Dendritic cell treated with granulocyte-macrophage colony-stimulating factor and Interleukin-4, amounts not matched to agents 40 ng/mL and 50 ng/mL, for 4 days (primary cell): ENCODE measurements around the gene ARCN1.
"Not testable (repeated sequence)": the region's sequence is repeated elsewhere in the genome, so short reads cannot be mapped to it uniquely, and the experiment has no call there.

Experiments used
- H3K27ac Mint-ChIP-seq: one replicate; pipeline ENCODE4 v1.8.0; 2022; ENCODE audit warnings: mild to moderate bottlenecking, mixed read lengths
- H3K27me3 Mint-ChIP-seq: one replicate; pipeline ENCODE4 v1.8.0; 2022; ENCODE audit warnings: mild to moderate bottlenecking, mixed read lengths
- H3K36me3 Mint-ChIP-seq: one replicate; pipeline ENCODE4 v1.8.0; 2022; ENCODE audit warnings: low read depth, mixed read lengths
- H3K4me1 Mint-ChIP-seq: one replicate; pipeline ENCODE4 v1.8.0; 2022; ENCODE audit warnings: low read depth, mixed read lengths
- H3K4me3 Mint-ChIP-seq: one replicate; pipeline ENCODE4 v1.8.0; 2022; ENCODE audit warnings: mild to moderate bottlenecking, moderate library complexity, mixed read lengths
- H3K9me3 Mint-ChIP-seq: one replicate; pipeline ENCODE4 v1.8.0; 2022; ENCODE audit warnings: mixed read lengths
- intact Hi-C: fragments of 100-400 bp; cut with micrococcal nuclease; formaldehyde crosslinking; loops from one replicate; pipeline ENCODE4 v1.15.0; 2022

ARCN1 gene

GRCh38 chr11:118605116-118605867 is 33.1 kb downstream of the ARCN1 start:
- Mint-ChIP-seq H3K36me3 (peaks cover 33% of the 10 kb centered on the region), H3K27ac (no peak overlapping the region), H3K4me1 (peaks cover 38% of the 10 kb centered on the region), H3K9me3 (no peaks in the 10 kb centered on the region), H3K27me3 (peaks cover 40% of the 10 kb centered on the region), H3K4me3 (no peak overlapping the region)
- intact Hi-C loops = loop anchor here (5.0 kb wide), 1 partner anchor 52 kb away; no protein-coding TSS in a partner anchor

GRCh38 chr11:118606157-118606843 is 34.1 kb downstream of the ARCN1 start:
- intact Hi-C loops = loop anchor here (5.0 kb wide), 1 partner anchor 51 kb away; no protein-coding TSS in a partner anchor
- Mint-ChIP-seq H3K27ac (no peak overlapping the region), H3K4me1 (peaks cover 46% of the 10 kb centered on the region)

GRCh38 chr11:118606844-118607228 is 34.6 kb downstream of the ARCN1 start:
- no peaks in the 10 kb centered on the region for H3K9me3 Mint-ChIP-seq
- intact Hi-C loops = loop anchor here (5.0 kb wide), 1 partner anchor 50 kb away; no protein-coding TSS in a partner anchor
- peak overlapping the region; percentile 54 for H3K4me3 Mint-ChIP-seq
- H3K4me1 Mint-ChIP-seq = peaks cover 48% of the 10 kb centered on the region
- H3K27ac Mint-ChIP-seq = peak overlapping the region; percentile 49
- peaks cover 18% of the 10 kb centered on the region for H3K36me3 Mint-ChIP-seq
- peaks cover 50% of the 10 kb centered on the region for H3K27me3 Mint-ChIP-seq

More at GRCh38 chr11:118606157-118606843, 34.1 kb downstream of the ARCN1 start:
- Mint-ChIP-seq H3K36me3 (peaks cover 23% of the 10 kb centered on the region), H3K9me3 (no peaks in the 10 kb centered on the region), H3K4me3 (no peak overlapping the region), H3K27me3 (peaks cover 47% of the 10 kb centered on the region)

GRCh38 chr11:118607401-118608359 is 35.5 kb downstream of the ARCN1 start, which contains the start of gene PHLDB1:
PHLDB1 (plus strand) TSS chr11:118607615; CDS start chr11:118613837, 6,222 bp downstream.
- H3K4me3 Mint-ChIP-seq = peak within 1 kb of the TSS; percentile 64
- intact Hi-C loops = loop anchor here (5.0 kb wide), 1 partner anchor 50 kb away; no protein-coding TSS in a partner anchor
- peaks cover 11% of the 10 kb centered on the region for H3K36me3 Mint-ChIP-seq
- peaks cover 58% of the 10 kb centered on the region for H3K27me3 Mint-ChIP-seq
- no peaks in the 10 kb centered on the region for H3K9me3 Mint-ChIP-seq
- peaks cover 48% of the 10 kb centered on the region for H3K4me1 Mint-ChIP-seq
- H3K27ac Mint-ChIP-seq = peak within 1 kb of the TSS; percentile 59

- Mint-ChIP-seq H3K36me3 (peaks cover 2% of the 10 kb centered on the region), H3K9me3 (no peaks in the 10 kb centered on the region), H3K4me3 (peak overlapping the region; percentile 64), H3K4me1 (peaks cover 48% of the 10 kb centered on the region), H3K27ac (peak overlapping the region; percentile 59), H3K27me3 (peaks cover 64% of the 10 kb centered on the region)
- intact Hi-C loops = loop anchor here (5.0 kb wide), 1 partner anchor 49 kb away; no protein-coding TSS in a partner anchor
Observed at GRCh38 chr11:118608360-118609227, 36.4 kb downstream of the ARCN1 start.

GRCh38 chr11:118609380-118610224 is 37.4 kb downstream of the ARCN1 start:
- no peaks in the 10 kb centered on the region for H3K9me3 Mint-ChIP-seq
- peak overlapping the region; percentile 59 for H3K27ac Mint-ChIP-seq
- H3K36me3 Mint-ChIP-seq = no peaks in the 10 kb centered on the region
- H3K27me3 Mint-ChIP-seq = peaks cover 69% of the 10 kb centered on the region
- peaks cover 48% of the 10 kb centered on the region for H3K4me1 Mint-ChIP-seq
- peak overlapping the region; percentile 74 for H3K4me3 Mint-ChIP-seq
- intact Hi-C loops = loop anchor here (5.0 kb wide), 1 partner anchor 48 kb away; no protein-coding TSS in a partner anchor

- peaks cover 44% of the 10 kb centered on the region for H3K4me1 Mint-ChIP-seq
- H3K4me3 Mint-ChIP-seq = peak overlapping the region; percentile 74
- intact Hi-C loops = no loop called here
- H3K36me3 Mint-ChIP-seq = no peaks in the 10 kb centered on the region
- H3K27me3 Mint-ChIP-seq = peaks cover 69% of the 10 kb centered on the region
- H3K9me3 Mint-ChIP-seq = no peaks in the 10 kb centered on the region
- no peak overlapping the region for H3K27ac Mint-ChIP-seq
Observed at GRCh38 chr11:118610225-118610772, 38.1 kb downstream of the ARCN1 start.

- H3K4me1 Mint-ChIP-seq = peaks cover 38% of the 10 kb centered on the region
- H3K27ac Mint-ChIP-seq = no peak overlapping the region
- H3K9me3 Mint-ChIP-seq = no peaks in the 10 kb centered on the region
- intact Hi-C loops = no loop called here
- H3K27me3 Mint-ChIP-seq = peaks cover 66% of the 10 kb centered on the region
- H3K4me3 Mint-ChIP-seq = peak overlapping the region; percentile 74
- no peaks in the 10 kb centered on the region for H3K36me3 Mint-ChIP-seq
Observed at GRCh38 chr11:118610773-118611432, 38.7 kb downstream of the ARCN1 start.

- peaks cover 61% of the 10 kb centered on the region for H3K27me3 Mint-ChIP-seq
- H3K27ac Mint-ChIP-seq, H3K36me3 Mint-ChIP-seq, H3K9me3 Mint-ChIP-seq, intact Hi-C loops: not testable (repeated sequence)
- H3K4me3 Mint-ChIP-seq = peak overlapping the region; percentile 54
- peaks cover 38% of the 10 kb centered on the region for H3K4me1 Mint-ChIP-seq
Observed at GRCh38 chr11:118611433-118611795, 39.2 kb downstream of the ARCN1 start.

- no peak overlapping the region for H3K27ac Mint-ChIP-seq
Observed at GRCh38 chr11:118612378-118612777, 40.2 kb downstream of the ARCN1 start.

GRCh38 chr11:118614511-118614910 is 42.3 kb downstream of the ARCN1 start:
- Mint-ChIP-seq H3K4me1 (peaks cover 39% of the 10 kb centered on the region), H3K9me3 (no peaks in the 10 kb centered on the region), H3K36me3 (no peaks in the 10 kb centered on the region), H3K27ac (no peak overlapping the region), H3K4me3 (no peak overlapping the region), H3K27me3 (peaks cover 44% of the 10 kb centered on the region)
- intact Hi-C loops = no loop called here

More at GRCh38 chr11:118612378-118612777, 40.2 kb downstream of the ARCN1 start:
- intact Hi-C loops = no loop called here
- Mint-ChIP-seq H3K4me3 (no peak overlapping the region), H3K9me3 (no peaks in the 10 kb centered on the region), H3K36me3 (no peaks in the 10 kb centered on the region), H3K4me1 (peaks cover 35% of the 10 kb centered on the region), H3K27me3 (peaks cover 52% of the 10 kb centered on the region)
